Fibroblast of lung (primary cell): ENCODE results near the gene FDXR. TPM values are rescaled to one million over a fixed set of nuclear protein-coding genes. Genes with fewer than 3 reads are reported as not detected.
"Not testable (repeated sequence)": the region's sequence is repeated elsewhere in the genome, so short reads cannot be mapped to it uniquely, and the experiment has no call there.

ENCODE experiments used
- DNase-seq, 2 donors: peaks; one replicate each; pipeline versions ENCODE4 v3.0.0 to v3.0.0-alpha.2; 2010; ENCODE audit warnings: low read depth in 2 of 2
- H2AFZ ChIP-seq: 2 replicates; pipeline ENCODE4 v1.5.1; 2012; ENCODE audit warnings: low read length, control low read depth, inconsistent platforms
- H3K27ac ChIP-seq: 2 replicates; pipeline ENCODE4 v1.5.1; 2011; ENCODE audit warnings: low read length, control low read depth; ENCODE audit not compliant: insufficient read depth
- H3K27me3 ChIP-seq: 2 replicates; pipeline ENCODE4 v1.5.1; 2011; ENCODE audit warnings: mild to moderate bottlenecking, low read length; ENCODE audit not compliant: control insufficient read depth, insufficient read depth
- H3K36me3 ChIP-seq: 2 replicates; pipeline ENCODE4 v1.5.1; 2011; ENCODE audit warnings: low read length; ENCODE audit not compliant: control insufficient read depth, insufficient read depth
- H3K4me1 ChIP-seq: 2 replicates; pipeline ENCODE4 v1.5.1; 2011; ENCODE audit warnings: low read length; ENCODE audit not compliant: control insufficient read depth, insufficient read depth; ENCODE audit errors: extremely low read depth
- H3K4me2 ChIP-seq: 2 replicates; pipeline ENCODE4 v1.5.1; 2011; ENCODE audit warnings: low read length, control low read depth; ENCODE audit not compliant: insufficient read depth; ENCODE audit errors: extremely low read depth
- H3K4me3 ChIP-seq, 4 experiments: fragments of 200-600 bp in 1 of 4; sonication (generic) in 1 of 4; replicated peaks in 1 of 4; 2 replicates each; pipeline ENCODE4 v1.5.1; 2011 to 2016; ENCODE audit warnings: low read length in 4 of 4, low read depth in 3 of 4, mild to moderate bottlenecking in 3 of 4, control low read depth in 2 of 4, inconsistent platforms in 1 of 4, mixed read lengths in 1 of 4; ENCODE audit not compliant: insufficient read depth in 1 of 4; ENCODE audit errors: control extremely low read depth in 1 of 4
- H3K79me2 ChIP-seq: 2 replicates; pipeline ENCODE4 v1.5.1; 2012; ENCODE audit warnings: mild to moderate bottlenecking, low read length, inconsistent platforms; ENCODE audit not compliant: control insufficient read depth, insufficient read depth
- H3K9ac ChIP-seq: 2 replicates; pipeline ENCODE4 v1.5.1; 2011; ENCODE audit warnings: mild to moderate bottlenecking, low read length, control low read depth; ENCODE audit not compliant: insufficient read depth
- H3K9me3 ChIP-seq: 2 replicates; pipeline ENCODE4 v1.5.1; 2012; ENCODE audit warnings: low read depth, low read length; ENCODE audit not compliant: control insufficient read depth, insufficient read depth
- H4K20me1 ChIP-seq: 2 replicates; pipeline ENCODE4 v1.5.1; 2011; ENCODE audit warnings: low read length; ENCODE audit not compliant: control insufficient read depth, insufficient read depth; ENCODE audit errors: extremely low read depth
- EZH2 ChIP-seq: IDR thresholded peaks from 2 replicates; pipeline ENCODE4 v1.5.1; 2012; ENCODE audit warnings: low read length, control low read depth, mild to moderate bottlenecking; ENCODE audit errors: missing control alignments
- polyA plus RNA-seq, 2 donors: library from polyadenylated mRNA; depleted of rRNA in 1 of 2; stranded (reverse) in 1 of 2; unstranded in 1 of 2; fragments of >200 nt; gene quantifications; 2 replicates each; pipeline ENCODE4 v1.2.1, GENCODE V29; 2011 to 2012; ENCODE audit warnings: missing spikeins in 1 of 2
- total RNA-seq: library from RNA; depleted of rRNA; stranded (reverse); fragments of >200 nt; gene quantifications from 2 replicates; pipeline ENCODE4 v1.2.1, GENCODE V29; 2014
- TF ChIP-seq, protein P1 (sequence below), 2 donors: IDR thresholded peaks in 1 of 2; conservative IDR thresholded peaks in 1 of 2; 1 replicate in 1 of 2; 2 replicates in 1 of 2; pipeline ENCODE4 v1.5.1; 2011 to 2012; ENCODE audit warnings: low read length in 2 of 2, control low read depth in 1 of 2, inconsistent platforms in 1 of 2, low read depth in 1 of 2, mild to moderate bottlenecking in 1 of 2

The FDXR gene
- total and polyA plus RNA-seq, 2 donors (not counting 1 experiment from before 2014, with no cell fraction given): 6.8 to 71.0 TPM

DNA sequence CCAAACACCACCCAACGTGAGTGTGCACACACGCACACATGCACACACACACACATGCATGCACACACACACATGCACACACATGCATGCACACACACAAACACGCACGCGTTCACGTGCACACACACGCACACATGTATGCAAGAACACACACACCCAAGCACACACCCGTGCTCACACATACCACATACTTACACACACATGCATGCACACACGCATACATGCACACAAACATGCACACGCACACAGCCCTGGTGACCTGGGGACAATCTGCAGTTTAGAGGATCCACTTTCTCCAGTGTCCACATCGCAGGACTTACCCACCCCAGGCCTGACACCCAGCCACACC, 44.0 kb upstream of the FDXR start:
- H4K20me1 ChIP-seq: no peaks in the 10 kb centered on the region
- H3K27ac ChIP-seq: no peak overlapping the region
- H3K79me2 ChIP-seq: no peaks in the 10 kb centered on the region
- no peak overlapping the region for H3K4me3 ChIP-seq
- DNase-seq: no peak
- H3K27me3 ChIP-seq: peaks cover 8% of the 10 kb centered on the region
- H3K4me1 ChIP-seq: no peaks in the 10 kb centered on the region
- no peaks in the 10 kb centered on the region for H3K9me3 ChIP-seq
- TF ChIP-seq, protein P1, sequence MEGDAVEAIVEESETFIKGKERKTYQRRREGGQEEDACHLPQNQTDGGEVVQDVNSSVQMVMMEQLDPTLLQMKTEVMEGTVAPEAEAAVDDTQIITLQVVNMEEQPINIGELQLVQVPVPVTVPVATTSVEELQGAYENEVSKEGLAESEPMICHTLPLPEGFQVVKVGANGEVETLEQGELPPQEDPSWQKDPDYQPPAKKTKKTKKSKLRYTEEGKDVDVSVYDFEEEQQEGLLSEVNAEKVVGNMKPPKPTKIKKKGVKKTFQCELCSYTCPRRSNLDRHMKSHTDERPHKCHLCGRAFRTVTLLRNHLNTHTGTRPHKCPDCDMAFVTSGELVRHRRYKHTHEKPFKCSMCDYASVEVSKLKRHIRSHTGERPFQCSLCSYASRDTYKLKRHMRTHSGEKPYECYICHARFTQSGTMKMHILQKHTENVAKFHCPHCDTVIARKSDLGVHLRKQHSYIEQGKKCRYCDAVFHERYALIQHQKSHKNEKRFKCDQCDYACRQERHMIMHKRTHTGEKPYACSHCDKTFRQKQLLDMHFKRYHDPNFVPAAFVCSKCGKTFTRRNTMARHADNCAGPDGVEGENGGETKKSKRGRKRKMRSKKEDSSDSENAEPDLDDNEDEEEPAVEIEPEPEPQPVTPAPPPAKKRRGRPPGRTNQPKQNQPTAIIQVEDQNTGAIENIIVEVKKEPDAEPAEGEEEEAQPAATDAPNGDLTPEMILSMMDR (conservative IDR thresholded peaks at IDR 0.05 in 1 of 2, IDR thresholded peaks at IDR 0.05 in 1 of 2; ENCODE audit: low read depth in 1 of 2, low read length in 2 of 2): no peak
- TF ChIP-seq EZH2: no peak
- H3K9ac ChIP-seq: no peak overlapping the region
- H3K4me2 ChIP-seq: no peak overlapping the region
- H3K36me3 ChIP-seq: no peaks in the 10 kb centered on the region
- H2AFZ ChIP-seq: no peak overlapping the region

DNA sequence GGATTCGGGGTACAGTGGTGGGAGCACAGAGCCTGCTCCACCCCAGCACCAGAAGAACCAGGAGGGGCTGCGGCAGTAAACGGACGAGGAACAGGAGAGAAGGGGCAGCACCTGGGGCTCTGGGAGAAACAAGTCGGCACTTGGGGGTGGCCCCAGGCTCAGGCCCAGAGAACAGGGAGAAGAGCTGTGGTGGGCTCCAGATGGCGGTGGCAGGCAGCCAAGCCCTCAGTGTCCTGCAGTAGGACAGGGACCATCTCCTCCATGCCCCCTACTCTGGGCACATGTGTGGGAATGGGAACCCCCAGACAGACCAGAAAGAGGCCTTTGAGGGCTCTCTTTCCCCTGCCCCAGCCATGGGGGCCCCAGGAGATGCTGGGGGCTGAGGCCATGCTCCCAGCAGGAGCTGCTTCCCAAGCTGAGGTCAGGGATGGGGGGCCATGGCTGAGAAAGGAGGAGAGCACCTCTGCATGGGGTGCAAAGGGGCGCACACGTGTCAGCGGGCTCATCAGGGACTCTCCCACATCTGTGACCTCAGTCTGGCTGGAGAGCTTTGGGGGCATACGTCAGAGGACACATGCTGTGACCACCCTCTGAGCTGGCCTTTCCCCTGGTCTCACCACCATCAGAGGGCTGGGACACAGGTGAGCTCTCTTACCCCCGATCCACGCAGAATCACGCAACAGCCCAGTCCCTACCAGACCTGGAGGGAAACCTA, 43.5 kb upstream of the FDXR start:
- Histone ChIP-seq H2AFZ (no peak overlapping the region), H3K79me2 (no peaks in the 10 kb centered on the region), H3K27ac (no peak overlapping the region), H3K36me3 (no peaks in the 10 kb centered on the region), H3K4me1 (no peaks in the 10 kb centered on the region), H3K9ac (no peak overlapping the region), H3K27me3 (peaks cover 3% of the 10 kb centered on the region), H3K4me3 (no peak overlapping the region), H3K9me3 (no peaks in the 10 kb centered on the region), H3K4me2 (no peak overlapping the region), H4K20me1 (no peaks in the 10 kb centered on the region)
- TF ChIP-seq, protein P1 (conservative IDR thresholded peaks at IDR 0.05 in 1 of 2, IDR thresholded peaks at IDR 0.05 in 1 of 2; ENCODE audit: low read depth in 1 of 2, low read length in 2 of 2): no peak
- no peak for TF ChIP-seq EZH2
- no peak for DNase-seq

DNA sequence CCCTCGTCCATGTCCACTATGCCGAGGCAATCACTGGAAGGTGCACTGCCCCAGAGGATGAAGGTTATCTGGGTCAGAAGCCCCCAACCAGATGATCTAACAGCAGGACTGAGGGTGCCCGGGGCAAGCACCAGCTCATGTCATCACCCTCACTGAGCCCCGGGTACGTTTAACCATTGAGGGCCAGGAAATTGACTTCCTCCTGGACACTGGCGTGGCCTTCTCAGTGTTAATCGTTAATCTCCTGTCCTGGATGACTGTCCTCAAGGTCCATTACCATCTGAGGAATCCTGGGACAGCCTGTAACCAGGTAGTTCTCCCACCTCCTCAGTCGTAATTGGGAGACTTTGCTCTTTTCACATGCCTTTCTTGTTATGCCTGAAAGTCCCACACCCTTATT, 38.6 kb upstream of the FDXR start:
- not testable (repeated sequence) for H3K27ac ChIP-seq, H3K9me3 ChIP-seq, H3K36me3 ChIP-seq, DNase-seq, H3K27me3 ChIP-seq, H3K4me2 ChIP-seq, H2AFZ ChIP-seq, H3K4me3 ChIP-seq, H3K79me2 ChIP-seq, H3K9ac ChIP-seq, H4K20me1 ChIP-seq, H3K4me1 ChIP-seq

DNA sequence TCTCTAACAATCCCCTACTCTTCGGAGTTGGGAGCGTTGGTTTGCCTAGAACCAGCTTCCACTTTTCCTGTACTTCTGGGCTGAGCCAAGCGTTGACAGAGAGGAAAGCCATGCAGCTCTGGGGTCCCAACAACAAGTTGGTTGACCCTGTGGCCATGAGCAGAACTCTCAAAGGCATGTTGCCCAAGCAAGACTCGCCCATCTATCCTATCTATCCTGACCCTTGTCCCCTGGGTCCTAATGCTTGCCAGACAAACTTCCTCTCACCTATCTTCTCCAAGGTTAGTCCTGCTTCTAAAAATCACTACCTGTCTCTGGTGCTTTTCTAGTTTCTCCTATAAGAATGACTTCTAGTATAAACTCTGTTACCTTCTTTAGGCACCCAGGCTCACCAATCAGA, 36.3 kb upstream of the FDXR start:
- not testable (repeated sequence) for H3K9ac ChIP-seq, DNase-seq, H3K9me3 ChIP-seq, H3K4me2 ChIP-seq, H3K4me3 ChIP-seq, H3K79me2 ChIP-seq, H3K36me3 ChIP-seq, H3K4me1 ChIP-seq, H3K27me3 ChIP-seq, H2AFZ ChIP-seq, H3K27ac ChIP-seq, H4K20me1 ChIP-seq
